CD14-positive monocyte (primary cell): ENCODE results near the gene OR11G2. TPM values are rescaled to one million over a fixed set of nuclear protein-coding genes. Genes with fewer than 3 reads are reported as not detected.
"Not testable (repeated sequence)": the region's sequence is repeated elsewhere in the genome, so short reads cannot be mapped to it uniquely, and the experiment has no call there.

Source experiments
- DNase-seq, 3 donors: peaks; one replicate each; pipeline ENCODE4 v3.0.0-alpha.2; 2011 to 2022
- H2AFZ ChIP-seq: 2 replicates; pipeline ENCODE4 v1.6.0; 2012; ENCODE audit warnings: mild to moderate bottlenecking, low read depth, low read length, inconsistent platforms; ENCODE audit not compliant: insufficient read depth, poor library complexity, severe bottlenecking
- H3K27ac ChIP-seq, 2 donors: 1 replicate in 1 of 2; 2 replicates in 1 of 2; pipeline ENCODE4 v1.5.1; 2012 to 2013; ENCODE audit warnings: low read length in 2 of 2, control low read depth in 1 of 2, inconsistent platforms in 1 of 2, low read depth in 1 of 2, mild to moderate bottlenecking in 1 of 2
- H3K27me3 ChIP-seq, 2 donors: one replicate each; pipeline versions ENCODE4 v1.6.0 to v1.6.1; 2011 to 2013; ENCODE audit warnings: low read length in 2 of 2; ENCODE audit not compliant: control insufficient read depth in 2 of 2, insufficient read depth in 2 of 2
- H3K36me3 ChIP-seq, 2 donors: replicated peaks in 1 of 2; 1 replicate in 1 of 2; 2 replicates in 1 of 2; pipeline versions ENCODE4 v1.5.1 to v1.6.1; 2012 to 2013; ENCODE audit warnings: low read length in 2 of 2, control low read depth in 1 of 2, inconsistent platforms in 1 of 2, mild to moderate bottlenecking in 1 of 2; ENCODE audit not compliant: insufficient read depth in 2 of 2, control insufficient read depth in 1 of 2
- H3K4me1 ChIP-seq, 2 donors: 1 replicate in 1 of 2; 2 replicates in 1 of 2; pipeline versions ENCODE4 v1.5.1 to v1.6.1; 2012 to 2013; ENCODE audit warnings: low read length in 2 of 2, control low read depth in 1 of 2, inconsistent platforms in 1 of 2, mild to moderate bottlenecking in 1 of 2, moderate library complexity in 1 of 2; ENCODE audit not compliant: insufficient read depth in 2 of 2, control insufficient read depth in 1 of 2
- H3K4me2 ChIP-seq: replicated peaks from 2 replicates; pipeline ENCODE3; 2012; ENCODE audit warnings: low read length, moderate library complexity, mild to moderate bottlenecking; ENCODE audit not compliant: poor library complexity, severe bottlenecking; ENCODE audit errors: extremely low read depth
- H3K4me3 ChIP-seq, 3 experiments: fragments of 200-600 bp in 1 of 3; sonication (generic) in 1 of 3; replicated peaks in 1 of 3; 1 replicate in 2 of 3; 2 replicates in 1 of 3; pipeline ENCODE4 v1.5.1; 2011 to 2013; ENCODE audit warnings: low read length in 3 of 3, mild to moderate bottlenecking in 3 of 3, control low read depth in 2 of 3, low read depth in 2 of 3, inconsistent platforms in 1 of 3, moderate library complexity in 1 of 3
- H3K79me2 ChIP-seq: 2 replicates; pipeline ENCODE4 v1.6.0; 2012; ENCODE audit warnings: mild to moderate bottlenecking, control low read depth, inconsistent platforms, low read length, moderate library complexity; ENCODE audit not compliant: insufficient read depth
- H3K9ac ChIP-seq: 2 replicates; pipeline ENCODE4 v1.6.0; 2017; ENCODE audit warnings: low read length, mild to moderate bottlenecking; ENCODE audit not compliant: insufficient read depth, poor library complexity, severe bottlenecking
- H3K9me3 ChIP-seq, 2 donors: replicated peaks in 1 of 2; 1 replicate in 1 of 2; 2 replicates in 1 of 2; pipeline versions ENCODE4 v1.5.1 to v1.6.1; 2012 to 2013; ENCODE audit warnings: low read length in 2 of 2, control low read depth in 1 of 2; ENCODE audit not compliant: control insufficient read depth in 1 of 2, insufficient read depth in 1 of 2
- H4K20me1 ChIP-seq: 2 replicates; pipeline ENCODE4 v1.6.0; 2012; ENCODE audit warnings: mild to moderate bottlenecking, low read length, control low read depth, moderate library complexity; ENCODE audit not compliant: insufficient read depth
- H3K27ac Mint-ChIP-seq, 7 donors: one replicate each; pipeline ENCODE4 v1.8.0; 2020; ENCODE audit warnings: mild to moderate bottlenecking in 7 of 7, mixed read lengths in 7 of 7, moderate library complexity in 6 of 7, inconsistent platforms in 2 of 7
- H3K27me3 Mint-ChIP-seq, 3 donors: one replicate each; pipeline ENCODE4 v1.8.0; 2021 to 2022; ENCODE audit warnings: low read depth in 3 of 3, mild to moderate bottlenecking in 3 of 3, mixed read lengths in 3 of 3, moderate library complexity in 3 of 3, inconsistent platforms in 1 of 3
- H3K36me3 Mint-ChIP-seq, 2 donors: one replicate each; pipeline ENCODE4 v1.8.0; 2020; ENCODE audit warnings: mixed read lengths in 2 of 2, inconsistent platforms in 1 of 2, mild to moderate bottlenecking in 1 of 2
- H3K4me1 Mint-ChIP-seq: one replicate; pipeline ENCODE4 v1.8.0; 2020; ENCODE audit warnings: mild to moderate bottlenecking, mixed read lengths
- H3K4me3 Mint-ChIP-seq, 2 donors: one replicate each; pipeline ENCODE4 v1.8.0; 2020; ENCODE audit warnings: mild to moderate bottlenecking in 2 of 2, mixed read lengths in 2 of 2, moderate library complexity in 1 of 2
- H3K9me3 Mint-ChIP-seq, 7 donors: one replicate each; pipeline ENCODE4 v1.8.0; 2020 to 2022; ENCODE audit warnings: mixed read lengths in 7 of 7, mild to moderate bottlenecking in 6 of 7, moderate library complexity in 6 of 7, inconsistent platforms in 2 of 7
- CTCF ChIP-seq: fragments of 200-600 bp; IDR thresholded peaks from one replicate; pipeline ENCODE4 v1.8.0; 2022; ENCODE audit warnings: antibody characterized with exemption, mild to moderate bottlenecking
- WGBS: methylation state at CpG from one replicate; pipeline ENCODE4 v1.1.5; 2013; ENCODE audit warnings: missing lambda C conversion rate; ENCODE audit not compliant: insufficient coverage; 5-methylcytosine and 5-hydroxymethylcytosine counted together
- intact Hi-C, 2 donors: fragments of 100-400 bp; cut with micrococcal nuclease; formaldehyde crosslinking; loops; one replicate each; pipeline versions ENCODE4 v1.15.0 to v1.15.1; 2023
- polyA plus RNA-seq, 3 donors: library from polyadenylated mRNA; depleted of rRNA in 1 of 3; unstranded in 2 of 3; stranded (reverse) in 1 of 3; fragments of 300-500 nt in 2 of 3; fragments of >200 nt in 1 of 3; fragmentation: Illumina TruSeq in 2 of 3; gene quantifications; 1 replicate in 2 of 3; 2 replicates in 1 of 3; pipeline ENCODE4 v1.2.3, GENCODE V29; 2012 to 2021

The OR11G2 gene
- polyA plus RNA-seq, 3 donors: not detected

- Histone ChIP-seq H3K36me3 (no peaks in the 10 kb centered on the region), H3K79me2 (no peaks in the 10 kb centered on the region), H3K4me2 (no peak overlapping the region), H3K27me3 (no peaks in the 10 kb centered on the region), H3K9me3 (no peaks in the 10 kb centered on the region), H3K9ac (no peak overlapping the region), H3K4me3 (no peak overlapping the region), H4K20me1 (no peaks in the 10 kb centered on the region), H2AFZ (no peak overlapping the region), H3K27ac (no peak overlapping the region), H3K4me1 (no peaks in the 10 kb centered on the region)
- no peak for TF ChIP-seq CTCF
- WGBS: 92% methylated on average over 2 of the region's 2 CpGs
- Mint-ChIP-seq H3K9me3 (peaks cover 0 to 3% (median 0%) of the 10 kb centered on the region in 7 donors), H3K36me3 (no peaks in the 10 kb centered on the region), H3K4me3 (no peak overlapping the region), H3K27me3 (peaks cover 0 to 3% (median 0%) of the 10 kb centered on the region in 3 donors), H3K27ac (peak overlapping the region in 1 of 7 donors; percentile 31), H3K4me1 (peaks cover 5% of the 10 kb centered on the region)
- intact Hi-C loops: no loop called here
- DNase-seq: no peak
Observed at GRCh38 chr14:20209595-20209994, 18.9 kb downstream of the OR11G2 start.

- H3K4me3 Mint-ChIP-seq, intact Hi-C loops, H3K27ac Mint-ChIP-seq, H3K4me3 ChIP-seq, H3K4me1 ChIP-seq, H4K20me1 ChIP-seq, H3K9me3 Mint-ChIP-seq, H3K36me3 ChIP-seq, H3K9ac ChIP-seq, H3K27ac ChIP-seq, H3K27me3 Mint-ChIP-seq, H3K4me2 ChIP-seq, H3K79me2 ChIP-seq, H2AFZ ChIP-seq, H3K9me3 ChIP-seq, H3K36me3 Mint-ChIP-seq, H3K27me3 ChIP-seq, DNase-seq, H3K4me1 Mint-ChIP-seq: not testable (repeated sequence)
- WGBS: no CpG with 5 or more reads among the region's 28 CpGs
Observed at GRCh38 chr14:20212406-20212805, 21.7 kb downstream of the OR11G2 start.
